ENCODE data around the gene SASH1.
A peak's percentile ranks its signal among the peaks of the same experiment; 100 is the strongest.

Gene SASH1

GRCh38 chr6:148342350-148343046, at the start of gene SASH1:
Gene SASH1 (plus strand): TSS chr6:148342838. CDS start chr6:148343068, 230 bp downstream.
- peak; percentile 22 for DNase-seq

GRCh38 chr6:148293181-148293995, 49.2 kb upstream of the SASH1 start:
- no peak for DNase-seq

GRCh38 chr6:148294059-148294458, 48.6 kb upstream of the SASH1 start:
- DNase-seq: no peak

DNA sequence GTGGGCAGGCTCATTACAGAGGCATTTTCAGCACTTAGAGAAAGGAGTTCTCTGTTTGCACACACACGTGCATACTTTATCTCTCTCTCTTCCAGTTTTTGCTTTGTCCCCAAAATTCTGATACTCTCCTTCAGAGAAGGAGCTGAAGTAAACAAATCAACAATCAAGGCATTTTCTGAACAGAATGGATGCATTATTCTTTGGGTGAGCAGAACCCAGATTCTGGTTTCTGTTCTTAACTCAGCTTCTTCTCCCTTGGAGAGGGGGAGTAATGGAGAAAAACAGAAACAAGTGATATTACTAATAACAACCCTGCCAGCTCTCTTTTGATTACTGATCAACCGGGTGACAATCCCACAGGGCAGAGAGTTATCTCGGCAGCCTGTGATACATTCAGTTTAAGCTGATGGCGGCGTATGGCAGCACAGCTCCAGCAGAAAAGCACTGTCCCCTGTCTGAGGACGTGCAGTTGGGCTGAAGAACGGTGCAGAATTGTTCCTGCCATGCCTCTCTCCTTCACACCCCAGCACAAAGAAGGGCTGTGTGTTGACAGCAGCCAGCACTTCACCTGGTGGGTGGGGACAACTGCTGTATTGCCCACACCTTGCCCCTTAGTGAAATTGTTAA, 47.3 kb upstream of the SASH1 start:
- DNase-seq: no peak

- DNase-seq: no peak
Measured at GRCh38 chr6:148296771-148297170, 45.9 kb upstream of the SASH1 start.

DNA sequence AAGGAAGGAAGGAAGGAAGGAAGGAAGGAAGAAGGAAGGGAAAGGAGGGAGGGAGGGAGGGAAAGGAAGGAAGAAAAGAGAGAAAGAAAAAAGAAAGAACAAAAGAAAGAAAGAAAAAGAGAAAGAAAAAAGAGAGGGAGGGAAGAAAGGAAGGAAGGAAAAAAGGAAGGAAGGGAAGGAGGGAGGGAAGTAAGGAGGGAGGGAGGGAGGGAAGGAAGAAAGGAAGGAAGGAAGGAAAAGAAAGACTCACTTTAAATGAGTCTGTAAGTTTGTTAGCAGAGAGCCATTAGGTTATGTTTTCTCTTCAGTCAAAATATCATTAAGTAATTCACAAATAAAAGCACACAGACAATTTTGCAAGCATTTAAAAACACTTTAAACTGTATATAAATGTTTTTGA, 44.0 kb upstream of the SASH1 start:
- no peak for DNase-seq

GRCh38 chr6:148303616-148304015, 39.0 kb upstream of the SASH1 start:
- DNase-seq: no peak

DNA sequence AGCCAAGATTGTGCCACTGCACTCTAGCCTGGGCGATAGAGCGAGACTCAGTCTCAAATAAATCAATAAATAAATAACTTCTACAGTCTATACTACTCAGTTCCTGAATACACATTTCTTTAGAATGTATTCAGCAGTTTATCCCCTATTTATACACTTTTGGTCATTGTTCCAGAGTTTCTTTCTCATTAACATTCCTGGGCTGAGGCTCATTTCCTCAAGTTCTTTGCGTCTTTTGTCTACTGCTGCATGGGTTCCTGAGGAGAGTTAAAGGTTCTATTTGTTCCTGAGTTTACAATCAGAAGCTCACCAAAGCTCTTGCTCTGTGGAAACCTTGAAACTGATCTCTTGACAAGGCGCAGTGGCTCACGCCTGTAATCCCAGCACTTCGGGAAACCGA, 37.7 kb upstream of the SASH1 start:
- no peak for DNase-seq

- no peak for DNase-seq
Measured at GRCh38 chr6:148306286-148306685, 36.4 kb upstream of the SASH1 start.

DNA sequence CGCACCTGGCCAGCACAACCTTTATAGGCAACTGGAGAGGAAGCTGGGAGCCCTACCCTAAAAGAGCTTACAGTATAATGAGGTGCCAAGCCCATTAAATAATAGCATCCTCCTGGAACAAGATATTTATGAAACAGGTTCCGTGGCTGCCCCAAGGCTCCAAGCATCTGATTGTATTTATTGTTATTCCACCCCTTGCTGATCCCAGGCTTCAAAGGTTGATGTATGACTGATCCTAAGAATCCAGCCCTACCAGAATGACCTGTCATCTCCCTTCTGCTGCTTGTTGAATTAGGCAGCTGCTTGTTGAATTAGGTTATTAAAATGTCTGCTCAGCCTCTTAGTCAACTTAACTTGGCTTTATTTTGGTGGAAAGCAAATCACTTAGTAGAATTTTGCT, 35.2 kb upstream of the SASH1 start:
- no peak for DNase-seq

GRCh38 chr6:148309301-148309700, 33.3 kb upstream of the SASH1 start:
- no peak for DNase-seq

DNA sequence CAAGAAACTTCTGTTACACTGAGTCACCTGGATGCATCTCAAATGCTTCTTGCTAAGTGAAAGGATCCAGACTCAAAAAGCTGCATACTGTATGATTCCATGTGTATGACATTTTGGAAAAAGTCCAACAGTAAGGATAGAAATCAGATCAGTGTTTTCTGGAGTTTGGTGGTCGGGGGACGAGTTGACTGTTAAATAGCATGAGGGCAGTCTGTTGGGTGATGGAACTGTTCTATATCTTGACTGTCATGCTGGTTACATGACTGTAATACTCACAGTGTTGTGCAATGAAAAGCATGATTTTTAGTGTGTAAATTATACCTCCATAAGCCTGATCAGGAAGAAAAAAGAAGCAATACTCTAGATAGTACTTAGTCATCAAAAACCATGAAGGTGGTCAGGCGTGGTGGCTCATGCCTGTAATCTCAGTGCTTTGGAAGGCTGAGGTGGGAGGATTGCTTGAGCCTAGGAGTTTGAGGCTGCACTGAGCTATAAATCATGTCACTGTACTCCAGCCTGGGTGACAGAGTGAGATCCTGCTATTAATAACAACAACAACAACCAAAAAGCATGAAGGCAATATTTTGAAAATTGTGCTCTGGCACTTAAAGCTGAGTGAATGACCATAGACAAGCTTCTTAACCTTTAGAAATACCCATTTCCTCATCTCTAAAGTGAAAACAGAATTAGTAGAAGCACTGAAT, 30.5 kb upstream of the SASH1 start:
- DNase-seq: no peak

- DNase-seq: no peak
Measured at GRCh38 chr6:148313488-148313887, 29.1 kb upstream of the SASH1 start.

DNA sequence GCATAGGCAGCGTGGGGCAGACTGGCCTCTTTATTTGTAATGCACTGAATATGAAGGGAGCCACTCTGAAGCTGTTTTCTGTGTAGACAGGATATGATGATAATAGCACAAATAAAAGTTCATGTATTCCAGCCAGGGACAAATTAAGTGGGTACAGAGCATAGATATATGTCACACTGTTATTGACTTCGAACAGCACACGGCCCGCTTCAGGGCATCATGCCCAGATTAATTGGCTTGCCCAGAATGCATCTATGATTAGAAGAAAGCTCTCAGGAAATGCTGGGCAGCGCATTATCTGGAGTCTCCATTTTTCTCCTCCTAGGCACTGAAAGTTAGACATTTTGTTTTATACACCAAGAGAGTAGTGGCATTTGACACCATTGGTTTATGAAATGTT, 26.3 kb upstream of the SASH1 start:
- no peak for DNase-seq

DNA sequence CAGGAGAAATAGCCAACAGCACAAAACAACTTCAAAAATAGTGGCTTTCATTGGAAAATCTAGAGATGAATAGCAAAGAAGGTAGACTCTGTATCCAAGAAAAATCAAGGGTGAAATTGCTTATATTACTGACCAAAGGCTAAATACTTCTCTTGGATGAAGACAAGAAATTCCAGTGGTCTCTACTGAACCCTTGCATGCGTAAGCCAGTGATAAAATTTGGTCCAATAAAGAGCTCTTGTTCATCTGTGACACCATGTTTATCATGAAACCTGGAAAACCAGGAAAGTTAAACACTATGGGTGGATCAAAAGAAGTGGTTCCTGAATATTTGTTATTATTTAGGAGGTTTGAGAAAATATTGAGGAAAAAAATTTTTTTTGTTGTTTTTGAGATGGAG, 25.6 kb upstream of the SASH1 start:
- DNase-seq: no peak

DNA sequence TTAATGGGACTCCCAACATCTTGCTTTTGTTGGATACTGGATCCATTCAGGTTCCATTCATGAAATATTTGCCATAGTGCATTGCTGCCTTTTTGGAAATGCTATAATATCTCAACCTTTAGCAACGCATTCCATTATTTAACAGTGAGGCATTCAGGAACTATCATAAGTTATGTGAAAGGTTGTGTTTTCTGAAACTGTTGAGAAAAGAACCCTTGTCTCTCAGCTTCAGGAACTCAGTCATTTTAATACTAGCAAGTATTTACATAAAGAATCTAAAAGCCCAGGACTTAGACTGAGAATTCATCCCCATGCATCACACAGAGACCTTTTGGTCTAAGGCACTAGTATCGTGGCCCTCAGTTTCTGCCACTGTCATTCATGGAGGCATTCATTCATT, 24.9 kb upstream of the SASH1 start:
- no peak for DNase-seq

DNA sequence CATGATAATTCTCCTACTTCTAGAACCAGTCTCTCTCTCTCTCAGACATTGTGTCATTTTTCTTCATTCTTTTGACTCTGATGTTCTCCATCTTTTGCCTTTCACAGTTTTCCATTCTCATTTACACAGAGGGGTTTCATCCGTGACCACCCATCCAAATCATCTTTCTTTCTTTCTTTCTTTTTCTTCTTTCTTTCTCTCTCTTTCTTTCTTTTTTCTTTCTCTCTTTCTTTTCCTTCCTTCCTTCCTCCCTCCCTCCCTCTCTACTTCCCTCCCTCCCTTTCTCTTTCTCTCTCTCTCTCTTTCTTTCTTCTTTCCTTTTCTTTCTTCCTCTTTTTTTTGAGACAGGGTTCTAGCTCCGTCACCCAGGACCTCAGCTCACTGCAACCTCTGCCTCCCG, 19.9 kb upstream of the SASH1 start:
- DNase-seq: no peak

GRCh38 chr6:148323344-148323743, 19.3 kb upstream of the SASH1 start:
- DNase-seq: no peak

GRCh38 chr6:148324297-148324985, 18.2 kb upstream of the SASH1 start:
- DNase-seq: no peak

GRCh38 chr6:148325316-148326068, 17.1 kb upstream of the SASH1 start:
- DNase-seq: no peak

GRCh38 chr6:148328876-148329555, 13.6 kb upstream of the SASH1 start:
- DNase-seq: no peak

Data from activated CD4-positive, alpha-beta T cell treated with anti-CD3 and anti-CD28 coated beads for 48 hours (primary cell).